Measurements from ENCODE around the gene ZNF362. TPM values are rescaled to one million over a fixed set of nuclear protein-coding genes. Genes with fewer than 3 reads are reported as not detected.

Gene ZNF362
- total RNA-seq, 3 donors from 2014 or later (not counting 1 experiment from before 2014, with no cell fraction given): 34.7 to 39.1 (median 38.3) TPM

DNA sequence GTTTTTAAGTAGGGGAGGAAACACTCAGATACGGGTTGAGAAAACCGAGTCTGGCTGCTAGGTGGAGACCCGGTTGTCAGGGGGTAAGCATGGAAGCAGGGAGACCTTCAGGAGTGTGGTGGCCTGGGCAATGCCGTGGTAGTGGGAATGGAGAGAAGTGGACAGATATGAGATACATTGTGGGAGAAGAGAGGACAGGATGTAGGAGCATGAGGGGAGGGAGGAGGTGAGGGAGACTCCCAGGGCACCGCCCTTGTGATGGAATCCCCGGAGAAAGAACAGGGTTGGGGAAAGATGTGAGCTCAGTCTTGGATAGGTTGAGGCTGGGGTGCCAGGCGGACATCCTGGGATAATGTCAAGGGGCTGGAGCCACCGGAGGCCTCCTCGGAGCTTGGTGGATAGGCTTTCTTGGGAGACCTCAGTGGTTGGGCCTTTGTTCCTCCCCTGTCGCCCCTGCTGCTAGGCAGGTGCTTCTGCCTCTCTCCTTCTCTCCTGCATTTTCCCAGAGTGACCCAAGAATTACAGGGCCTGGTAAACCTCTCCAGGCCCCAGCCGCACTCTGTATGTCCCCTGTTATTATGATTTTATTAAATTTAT, 21.3 kb downstream of the ZNF362 start:
- peaks cover 43% of the 10 kb centered on the region for H3K36me3 ChIP-seq (ENCODE audit: control insufficient read depth, insufficient read depth, low read length)
- no peak for DNase-seq
- H3K36me3 Mint-ChIP-seq: no peaks in the 10 kb centered on the region
- intact Hi-C loops (cut with micrococcal nuclease): no loop called here
- no peaks in the 10 kb centered on the region for H3K27me3 Mint-ChIP-seq (ENCODE audit: low read depth in 2 of 2)
- peak overlapping the region in 1 of 2 donors; percentile 52 for H3K27ac Mint-ChIP-seq
- no peak for ATAC-seq
- no peaks in the 10 kb centered on the region for H3K27me3 ChIP-seq (ENCODE audit: control insufficient read depth, insufficient read depth, low read length)
- no peak overlapping the region for H3K4me3 Mint-ChIP-seq
- TF ChIP-seq, protein P1, sequence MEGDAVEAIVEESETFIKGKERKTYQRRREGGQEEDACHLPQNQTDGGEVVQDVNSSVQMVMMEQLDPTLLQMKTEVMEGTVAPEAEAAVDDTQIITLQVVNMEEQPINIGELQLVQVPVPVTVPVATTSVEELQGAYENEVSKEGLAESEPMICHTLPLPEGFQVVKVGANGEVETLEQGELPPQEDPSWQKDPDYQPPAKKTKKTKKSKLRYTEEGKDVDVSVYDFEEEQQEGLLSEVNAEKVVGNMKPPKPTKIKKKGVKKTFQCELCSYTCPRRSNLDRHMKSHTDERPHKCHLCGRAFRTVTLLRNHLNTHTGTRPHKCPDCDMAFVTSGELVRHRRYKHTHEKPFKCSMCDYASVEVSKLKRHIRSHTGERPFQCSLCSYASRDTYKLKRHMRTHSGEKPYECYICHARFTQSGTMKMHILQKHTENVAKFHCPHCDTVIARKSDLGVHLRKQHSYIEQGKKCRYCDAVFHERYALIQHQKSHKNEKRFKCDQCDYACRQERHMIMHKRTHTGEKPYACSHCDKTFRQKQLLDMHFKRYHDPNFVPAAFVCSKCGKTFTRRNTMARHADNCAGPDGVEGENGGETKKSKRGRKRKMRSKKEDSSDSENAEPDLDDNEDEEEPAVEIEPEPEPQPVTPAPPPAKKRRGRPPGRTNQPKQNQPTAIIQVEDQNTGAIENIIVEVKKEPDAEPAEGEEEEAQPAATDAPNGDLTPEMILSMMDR (IDR thresholded peaks at IDR 0.05): no peak
- no peak overlapping the region for H3K4me3 ChIP-seq (ENCODE audit: low read length)
- no peaks in the 10 kb centered on the region for H3K9me3 Mint-ChIP-seq
- peaks cover 32% of the 10 kb centered on the region for H3K4me1 ChIP-seq (ENCODE audit: control insufficient read depth, insufficient read depth, low read length)
- H3K4me1 Mint-ChIP-seq: peaks cover 28 to 34% of the 10 kb centered on the region in 2 donors
- H3K27ac ChIP-seq (ENCODE audit: low read length): no peak overlapping the region
- no peaks in the 10 kb centered on the region for H3K9me3 ChIP-seq (ENCODE audit: control insufficient read depth, insufficient read depth, low read length)
- 87% methylated on average over 10 of the region's 11 CpGs for WGBS (ENCODE audit: insufficient coverage)

DNA sequence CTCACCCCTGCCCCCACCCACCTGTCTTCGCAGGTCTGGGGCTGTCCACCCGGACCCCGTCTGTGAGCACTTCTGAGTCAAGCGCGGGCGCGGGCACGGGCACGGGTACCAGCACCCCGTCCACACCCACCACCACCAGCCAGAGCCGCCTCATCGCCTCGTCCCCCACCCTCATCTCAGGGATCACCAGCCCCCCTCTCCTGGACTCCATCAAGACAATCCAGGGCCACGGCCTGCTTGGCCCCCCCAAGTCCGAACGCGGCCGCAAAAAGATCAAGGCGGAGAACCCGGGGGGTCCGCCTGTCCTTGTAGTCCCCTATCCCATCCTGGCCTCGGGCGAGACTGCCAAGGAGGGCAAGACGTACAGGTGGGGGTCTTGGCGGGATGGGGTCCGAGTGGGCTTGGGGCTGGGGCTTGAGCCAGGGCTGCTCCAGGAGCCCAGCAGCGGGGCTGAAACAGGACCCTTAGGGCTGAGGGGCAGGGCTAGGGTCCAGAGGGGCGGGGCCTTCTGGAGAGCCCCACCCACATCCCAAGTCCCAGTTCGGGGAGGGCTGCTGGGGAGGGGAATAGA, 23.9 kb downstream of the ZNF362 start:
- Histone ChIP-seq H3K4me1 (ENCODE audit: control insufficient read depth, insufficient read depth, low read length) (peaks cover 9% of the 10 kb centered on the region), H3K27me3 (ENCODE audit: control insufficient read depth, insufficient read depth, low read length) (no peaks in the 10 kb centered on the region), H3K27ac (ENCODE audit: low read length) (no peak overlapping the region), H3K36me3 (ENCODE audit: control insufficient read depth, insufficient read depth, low read length) (peaks cover 52% of the 10 kb centered on the region), H3K4me3 (ENCODE audit: low read length) (no peak overlapping the region), H3K9me3 (ENCODE audit: control insufficient read depth, insufficient read depth, low read length) (no peaks in the 10 kb centered on the region)
- intact Hi-C loops (cut with micrococcal nuclease): no loop called here
- no peak overlapping the region for H3K4me3 Mint-ChIP-seq
- H3K36me3 Mint-ChIP-seq: no peaks in the 10 kb centered on the region
- no peak overlapping the region for H3K27ac Mint-ChIP-seq
- H3K9me3 Mint-ChIP-seq: no peaks in the 10 kb centered on the region
- ATAC-seq (no peak), DNase-seq (no peak)
- no peaks in the 10 kb centered on the region for H3K27me3 Mint-ChIP-seq (ENCODE audit: low read depth in 2 of 2)
- WGBS (ENCODE audit: insufficient coverage): 97% methylated on average over 28 of the region's 29 CpGs
- TF ChIP-seq, protein P1 (IDR thresholded peaks at IDR 0.05): no peak
- H3K4me1 Mint-ChIP-seq: peaks cover 2 to 8% of the 10 kb centered on the region in 2 donors

DNA sequence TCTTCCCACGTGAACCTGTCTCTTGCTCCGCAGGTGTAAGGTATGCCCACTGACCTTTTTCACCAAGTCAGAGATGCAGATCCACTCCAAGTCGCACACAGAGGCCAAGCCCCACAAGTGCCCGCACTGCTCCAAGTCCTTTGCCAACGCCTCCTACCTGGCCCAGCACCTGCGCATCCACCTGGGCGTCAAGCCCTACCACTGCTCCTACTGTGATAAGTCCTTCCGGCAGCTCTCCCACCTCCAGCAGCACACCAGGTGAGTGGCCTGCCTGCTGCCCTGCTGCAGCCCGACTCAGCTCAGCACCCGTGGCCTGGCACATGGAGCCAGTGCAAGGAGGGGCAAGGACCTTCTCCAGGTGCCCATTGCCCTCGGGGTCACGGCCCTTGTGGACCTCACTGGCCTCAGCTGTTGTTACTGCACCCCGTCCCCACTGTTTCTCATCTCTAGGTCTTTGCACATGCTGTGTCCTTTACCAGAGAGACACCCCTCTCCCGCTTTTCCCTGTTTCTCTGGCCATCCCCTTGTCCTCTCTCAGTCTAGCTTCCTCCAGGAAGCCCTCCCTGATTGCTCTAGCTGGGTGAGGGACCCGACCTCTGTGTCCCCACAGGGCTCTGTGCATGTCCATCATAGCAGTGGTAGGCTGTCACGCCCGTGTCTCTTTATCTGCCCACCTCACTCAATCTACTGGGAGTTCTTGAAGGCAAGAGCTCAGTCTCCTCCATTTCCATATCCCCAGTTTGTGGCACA, 25.4 kb downstream of the ZNF362 start:
- no peak overlapping the region for H3K4me3 ChIP-seq (ENCODE audit: low read length)
- no peaks in the 10 kb centered on the region for H3K4me1 ChIP-seq (ENCODE audit: control insufficient read depth, insufficient read depth, low read length)
- WGBS (ENCODE audit: insufficient coverage): 98% methylated on average over 17 of the region's 17 CpGs
- peaks cover 52% of the 10 kb centered on the region for H3K36me3 ChIP-seq (ENCODE audit: control insufficient read depth, insufficient read depth, low read length)
- H3K4me1 Mint-ChIP-seq: peaks cover 0 to 13% of the 10 kb centered on the region in 2 donors
- H3K27me3 Mint-ChIP-seq (ENCODE audit: low read depth in 2 of 2): no peaks in the 10 kb centered on the region
- DNase-seq (no peak), ATAC-seq (no peak)
- no peaks in the 10 kb centered on the region for H3K9me3 Mint-ChIP-seq
- TF ChIP-seq, protein P1 (IDR thresholded peaks at IDR 0.05): no peak
- H3K27me3 ChIP-seq (ENCODE audit: control insufficient read depth, insufficient read depth, low read length): no peaks in the 10 kb centered on the region
- H3K27ac Mint-ChIP-seq: peak overlapping the region in 1 of 2 donors; percentile 35
- H3K36me3 Mint-ChIP-seq: no peaks in the 10 kb centered on the region
- intact Hi-C loops (cut with micrococcal nuclease): no loop called here
- H3K9me3 ChIP-seq (ENCODE audit: control insufficient read depth, insufficient read depth, low read length): no peaks in the 10 kb centered on the region
- H3K4me3 Mint-ChIP-seq: no peak overlapping the region
- H3K27ac ChIP-seq (ENCODE audit: low read length): no peak overlapping the region
